NCI-H510A (cell line): Measurements from ENCODE around the gene NPAS2.

Experiments
- DNase-seq: peaks from one replicate; lab custom pipeline; 2025; lab: John Stamatoyannopoulos, UW

The NPAS2 gene

GRCh38 chr2:100940240-100940639 lies 120.3 kb downstream of the NPAS2 start:
- DNase-seq: no peak

- no peak for DNase-seq
These were observed 121.1 kb downstream of the NPAS2 start for GRCh38 chr2:100940766-100941645.

- no peak for DNase-seq
These were observed 121.8 kb downstream of the NPAS2 start for GRCh38 chr2:100941646-100942240.

GRCh38 chr2:100944617-100945432 lies 124.9 kb downstream of the NPAS2 start:
- no peak for DNase-seq

GRCh38 chr2:100945433-100945740 lies 125.4 kb downstream of the NPAS2 start:
- no peak for DNase-seq

- DNase-seq: no peak
These were observed 126.1 kb downstream of the NPAS2 start for GRCh38 chr2:100945930-100946607.

- DNase-seq: no peak
These were observed 129.2 kb downstream of the NPAS2 start for GRCh38 chr2:100948942-100949811.

GRCh38 chr2:100952512-100952911 lies 132.6 kb downstream of the NPAS2 start:
- no peak for DNase-seq

GRCh38 chr2:100953406-100954043 lies 133.6 kb downstream of the NPAS2 start:
- no peak for DNase-seq

GRCh38 chr2:100954044-100954420 lies 134.1 kb downstream of the NPAS2 start:
- DNase-seq: no peak

- no peak for DNase-seq
These were observed 135.3 kb downstream of the NPAS2 start for GRCh38 chr2:100955226-100955625.

GRCh38 chr2:100956081-100956480 lies 136.1 kb downstream of the NPAS2 start:
- DNase-seq: no peak

GRCh38 chr2:100957996-100958653 lies 138.2 kb downstream of the NPAS2 start:
- no peak for DNase-seq

GRCh38 chr2:100959225-100959880 lies 139.4 kb downstream of the NPAS2 start:
- no peak for DNase-seq

GRCh38 chr2:100960688-100961087 lies 140.7 kb downstream of the NPAS2 start:
- DNase-seq: no peak

- DNase-seq: no peak
These were observed 142.6 kb downstream of the NPAS2 start for GRCh38 chr2:100962366-100963025.

- DNase-seq: no peak
These were observed 143.1 kb downstream of the NPAS2 start for GRCh38 chr2:100963026-100963375.

GRCh38 chr2:100964222-100964621 lies 144.3 kb downstream of the NPAS2 start:
- no peak for DNase-seq

GRCh38 chr2:100964681-100965169 lies 144.8 kb downstream of the NPAS2 start:
- no peak for DNase-seq
